NCI-H345 (cell line): ENCODE results near the gene PEAK1.
"Not testable (repeated sequence)": the region's sequence is repeated elsewhere in the genome, so short reads cannot be mapped to it uniquely, and the experiment has no call there.

Experiments
- DNase-seq: peaks from one replicate; lab custom pipeline; 2025; lab: John Stamatoyannopoulos, UW

PEAK1 gene

GRCh38 chr15:77420610-77421369 is 886 bp upstream of the PEAK1 start, which contains the start of gene HMG20A:
TSS of gene HMG20A (plus strand) at chr15:77420888. CDS start at chr15:77458408, 37,520 bp downstream.
- peak; percentile 75 for DNase-seq

GRCh38 chr15:77418966-77419835 is 703 bp downstream of the PEAK1 start:
- DNase-seq = peak; percentile 8

- no peak for DNase-seq
Observed at GRCh38 chr15:77418391-77418965, 1.4 kb downstream of the PEAK1 start.

- no peak for DNase-seq
Observed at GRCh38 chr15:77417602-77418001, 2.3 kb downstream of the PEAK1 start.

GRCh38 chr15:77416954-77417353 is 3.0 kb downstream of the PEAK1 start:
- DNase-seq = no peak

- DNase-seq = no peak
Observed at GRCh38 chr15:77416148-77416455, 3.8 kb downstream of the PEAK1 start.

GRCh38 chr15:77415450-77416147 is 4.3 kb downstream of the PEAK1 start:
- no peak for DNase-seq

GRCh38 chr15:77414789-77415442 is 5.0 kb downstream of the PEAK1 start:
- no peak for DNase-seq

GRCh38 chr15:77413699-77414349 is 6.1 kb downstream of the PEAK1 start:
- no peak for DNase-seq

GRCh38 chr15:77412972-77413698 is 6.8 kb downstream of the PEAK1 start:
- no peak for DNase-seq

- DNase-seq = no peak
Observed at GRCh38 chr15:77411619-77411976, 8.3 kb downstream of the PEAK1 start.

- no peak for DNase-seq
Observed at GRCh38 chr15:77410701-77411618, 8.9 kb downstream of the PEAK1 start.

GRCh38 chr15:77410157-77410500 is 9.8 kb downstream of the PEAK1 start:
- DNase-seq = not testable (repeated sequence)

- no peak for DNase-seq
Observed at GRCh38 chr15:77409259-77410156, 10.4 kb downstream of the PEAK1 start.

- DNase-seq = no peak
Observed at GRCh38 chr15:77406846-77407245, 13.1 kb downstream of the PEAK1 start.

GRCh38 chr15:77406173-77406759 is 13.6 kb downstream of the PEAK1 start:
- DNase-seq = not testable (repeated sequence)

GRCh38 chr15:77402740-77403379 is 17.0 kb downstream of the PEAK1 start:
- no peak for DNase-seq

GRCh38 chr15:77400258-77400657 is 19.6 kb downstream of the PEAK1 start:
- DNase-seq = no peak
